Skeletal muscle satellite cell (primary cell): ENCODE measurements around the gene SEMA4D.

ENCODE experiments used
- H3K27me3 ChIP-seq: 2 replicates; pipeline ENCODE4 v1.7.0; 2013; ENCODE audit warnings: low read length; ENCODE audit not compliant: control insufficient read depth, insufficient read depth
- H3K36me3 ChIP-seq: 2 replicates; pipeline ENCODE4 v1.7.0; 2013; ENCODE audit warnings: mild to moderate bottlenecking, control low read depth, low read length; ENCODE audit not compliant: insufficient read depth
- H3K4me1 ChIP-seq: 2 replicates; pipeline ENCODE4 v1.7.0; 2013; ENCODE audit warnings: low read length; ENCODE audit not compliant: control insufficient read depth, insufficient read depth
- H3K4me2 ChIP-seq: 2 replicates; pipeline ENCODE4 v1.7.0; 2013; ENCODE audit warnings: mild to moderate bottlenecking, low read length
- H3K4me3 ChIP-seq: 2 replicates; pipeline ENCODE4 v1.7.0; 2013; ENCODE audit warnings: low read length
- H3K9ac ChIP-seq: 2 replicates; pipeline ENCODE4 v1.7.0; 2013; ENCODE audit warnings: mild to moderate bottlenecking, low read depth, low read length, moderate library complexity
- H3K9me3 ChIP-seq: replicated peaks from 2 replicates; pipeline ENCODE4 v1.7.0; 2013; ENCODE audit warnings: mild to moderate bottlenecking, control low read depth, low read length

SEMA4D gene

DNA sequence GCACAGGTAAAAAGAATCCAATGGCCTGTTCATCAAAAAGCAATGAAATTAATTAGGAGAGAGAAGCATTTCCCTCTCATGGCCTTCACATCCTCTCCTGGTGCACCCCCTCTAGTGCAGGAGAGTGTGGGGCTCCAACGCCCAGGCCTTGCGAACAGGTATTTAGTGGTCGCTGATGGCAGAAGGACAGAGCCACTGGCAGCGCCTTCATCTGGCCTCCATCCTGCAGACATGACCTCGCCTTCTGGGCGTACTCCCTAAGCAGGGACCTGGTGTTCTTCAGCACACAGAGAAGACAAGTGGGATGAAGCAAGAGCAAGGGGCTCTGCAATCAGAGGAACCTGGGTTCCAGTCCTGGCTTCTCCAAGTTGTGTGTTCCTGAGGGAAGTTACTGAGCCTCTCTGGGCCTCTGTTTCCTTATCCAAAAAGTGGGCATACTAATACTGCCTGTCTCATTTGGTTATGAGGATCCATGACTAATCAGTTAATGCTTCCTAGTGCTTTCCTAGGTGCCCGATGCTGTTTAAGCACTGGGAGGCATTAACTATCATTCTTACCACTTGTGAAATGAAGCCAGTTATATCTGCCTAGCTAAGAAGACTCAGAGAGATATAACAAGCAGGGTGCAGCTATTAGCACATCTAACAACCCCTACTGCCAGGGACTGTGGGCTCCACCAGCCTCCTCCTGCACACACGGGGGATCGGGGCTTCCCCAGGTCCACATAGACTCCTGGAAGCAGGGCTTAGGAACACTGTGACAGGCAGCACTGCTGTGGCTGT is 77.3 kb downstream of the SEMA4D start:
- Histone ChIP-seq H3K4me1 (no peaks in the 10 kb centered on the region), H3K36me3 (no peaks in the 10 kb centered on the region), H3K9me3 (no peaks in the 10 kb centered on the region), H3K4me2 (no peak overlapping the region), H3K27me3 (no peaks in the 10 kb centered on the region), H3K4me3 (no peak overlapping the region), H3K9ac (no peak overlapping the region)

- H3K4me3 ChIP-seq, result no peak overlapping the region
- H3K9ac ChIP-seq, result no peak overlapping the region
- H3K4me2 ChIP-seq, result no peak overlapping the region
- no peaks in the 10 kb centered on the region for H3K4me1 ChIP-seq
- H3K9me3 ChIP-seq, result no peaks in the 10 kb centered on the region
- H3K27me3 ChIP-seq, result no peaks in the 10 kb centered on the region
- no peaks in the 10 kb centered on the region for H3K36me3 ChIP-seq
These were observed 77.9 kb downstream of the SEMA4D start for GRCh38 chr9:89419978-89420394.

DNA sequence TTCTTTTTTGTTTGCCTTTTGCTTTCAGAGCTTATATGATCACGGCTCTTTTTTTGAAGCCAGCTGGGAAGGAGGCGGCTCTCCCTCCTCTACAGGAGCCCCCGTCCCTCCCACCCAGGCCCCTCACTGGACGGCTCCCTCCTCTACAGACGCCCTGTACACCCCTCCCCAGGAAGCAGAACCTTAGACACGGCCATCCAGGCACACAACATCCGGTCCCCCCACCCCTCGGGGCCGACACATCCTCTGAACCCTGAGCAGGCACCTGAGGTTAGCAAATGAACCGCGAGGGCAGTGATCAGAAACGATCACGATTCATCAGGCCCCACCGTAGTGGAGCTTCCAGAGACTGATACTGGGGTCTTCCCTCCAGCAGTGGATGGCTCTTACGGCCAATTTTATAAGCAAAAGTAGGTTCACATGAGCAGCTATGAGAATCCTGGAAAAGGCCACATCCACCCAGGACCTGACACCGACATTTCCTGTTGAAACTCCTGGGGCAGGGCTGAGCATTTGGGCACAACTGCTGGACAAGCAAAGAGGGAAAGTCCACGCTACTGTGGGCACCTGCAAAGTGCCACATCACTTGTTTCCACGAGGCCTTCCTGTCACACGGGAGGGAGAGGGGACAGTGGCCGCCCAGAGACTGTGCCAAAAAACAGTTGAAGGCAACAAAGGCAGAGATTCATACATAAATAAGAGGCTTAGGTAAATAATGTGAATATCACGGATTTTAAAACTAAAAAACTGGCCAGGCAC is 78.9 kb downstream of the SEMA4D start:
- Histone ChIP-seq H3K36me3 (no peaks in the 10 kb centered on the region), H3K9ac (no peak overlapping the region), H3K4me3 (no peak overlapping the region), H3K27me3 (no peaks in the 10 kb centered on the region), H3K4me2 (no peak overlapping the region), H3K9me3 (no peaks in the 10 kb centered on the region), H3K4me1 (no peaks in the 10 kb centered on the region)

DNA sequence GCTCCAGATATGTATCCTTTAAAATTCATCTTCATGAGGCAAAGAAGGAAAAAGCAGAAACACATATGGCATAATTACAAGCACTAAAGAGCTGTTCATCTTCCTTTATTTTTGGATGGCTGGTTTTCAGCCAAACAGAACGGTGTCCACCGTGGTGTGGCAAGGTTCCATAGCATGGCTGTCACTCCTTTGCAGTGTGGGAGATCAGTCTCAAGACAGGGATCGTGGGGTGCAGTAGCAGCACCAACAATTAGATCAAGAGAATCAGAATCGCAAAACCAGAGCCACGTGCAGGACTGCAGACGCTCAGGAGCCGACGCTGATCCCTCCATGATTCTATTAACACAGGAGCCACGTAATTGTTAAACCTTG is 79.5 kb downstream of the SEMA4D start:
- Histone ChIP-seq H3K4me1 (no peaks in the 10 kb centered on the region), H3K36me3 (no peaks in the 10 kb centered on the region), H3K27me3 (no peaks in the 10 kb centered on the region), H3K4me3 (no peak overlapping the region), H3K4me2 (no peak overlapping the region), H3K9me3 (no peaks in the 10 kb centered on the region), H3K9ac (no peak overlapping the region)

DNA sequence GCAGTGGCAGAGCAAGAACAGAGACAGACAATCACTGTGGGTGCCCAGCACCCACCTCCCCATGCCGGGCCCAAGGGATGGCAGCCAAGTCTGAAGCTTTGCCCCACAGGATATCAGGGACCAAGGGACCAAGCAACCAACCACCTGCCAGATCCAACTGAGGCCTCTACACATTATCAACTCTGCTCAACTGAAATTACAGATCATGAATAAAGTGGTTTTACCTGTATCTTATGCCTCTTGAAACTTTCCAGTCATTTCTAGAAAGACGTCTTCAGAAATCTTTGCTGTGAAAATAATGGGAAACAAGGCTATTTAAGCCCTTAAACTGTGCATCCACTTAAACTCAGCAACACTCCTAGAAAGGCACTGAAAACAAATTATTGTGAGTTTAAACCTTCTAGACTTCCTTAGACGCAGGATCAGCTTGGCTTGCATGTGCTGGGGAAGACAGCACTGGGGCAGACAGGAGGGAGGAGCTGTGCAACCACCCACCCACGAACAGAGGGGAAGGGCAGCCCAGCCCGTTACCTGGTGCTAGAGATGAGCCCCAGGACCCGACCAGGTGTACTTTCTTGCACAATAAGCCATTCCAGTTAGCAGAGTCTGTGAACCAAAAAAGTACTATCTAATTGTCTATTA is 80.0 kb downstream of the SEMA4D start:
- H3K9ac ChIP-seq, result no peak overlapping the region
- H3K9me3 ChIP-seq, result no peaks in the 10 kb centered on the region
- H3K36me3 ChIP-seq, result no peaks in the 10 kb centered on the region
- no peak overlapping the region for H3K4me3 ChIP-seq
- H3K27me3 ChIP-seq, result no peaks in the 10 kb centered on the region
- H3K4me1 ChIP-seq, result no peaks in the 10 kb centered on the region
- H3K4me2 ChIP-seq, result no peak overlapping the region

- H3K27me3 ChIP-seq, result peaks cover 3% of the 10 kb centered on the region
These were observed 83.1 kb downstream of the SEMA4D start for GRCh38 chr9:89414670-89415324.

DNA sequence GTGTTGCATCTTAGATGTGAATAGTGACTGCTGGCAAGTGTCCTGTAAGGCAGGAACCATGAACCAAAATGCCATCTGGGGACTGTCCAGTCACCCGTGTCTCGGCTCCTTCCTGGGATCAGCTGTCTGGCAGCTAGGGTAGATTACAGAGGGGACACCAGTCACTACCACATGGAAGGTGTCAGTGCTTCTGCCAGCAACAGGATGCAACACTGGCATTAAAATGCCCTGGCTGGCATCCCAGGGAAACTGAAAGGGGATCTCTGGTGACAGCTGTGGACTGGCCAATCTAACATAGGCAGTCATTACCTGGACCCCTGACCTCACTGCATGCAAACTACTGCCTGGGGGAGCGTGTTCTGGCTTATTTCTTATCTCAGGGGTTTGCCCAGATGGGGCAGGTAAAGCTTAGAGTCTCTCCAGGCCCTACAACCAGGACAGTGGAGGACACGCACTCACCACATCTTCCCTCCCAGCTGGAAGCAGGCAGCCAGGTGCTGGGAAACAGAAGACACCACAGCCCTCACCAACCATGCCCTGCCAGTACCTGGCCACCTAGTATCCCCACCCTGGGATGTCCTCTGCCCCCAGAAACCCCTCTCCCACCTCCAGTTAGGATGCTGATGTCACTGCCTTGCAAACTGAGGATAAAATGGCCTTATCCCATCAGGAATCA is 83.8 kb downstream of the SEMA4D start:
- H3K4me1 ChIP-seq, result no peaks in the 10 kb centered on the region
- no peaks in the 10 kb centered on the region for H3K36me3 ChIP-seq
- no peak overlapping the region for H3K4me2 ChIP-seq
- no peaks in the 10 kb centered on the region for H3K9me3 ChIP-seq
- no peak overlapping the region for H3K9ac ChIP-seq
- no peak overlapping the region for H3K4me3 ChIP-seq
- H3K27me3 ChIP-seq, result peaks cover 3% of the 10 kb centered on the region

More at GRCh38 chr9:89414670-89415324, 83.1 kb downstream of the SEMA4D start:
- Histone ChIP-seq H3K4me3 (no peak overlapping the region), H3K9me3 (no peaks in the 10 kb centered on the region), H3K4me2 (no peak overlapping the region), H3K9ac (no peak overlapping the region), H3K4me1 (no peaks in the 10 kb centered on the region), H3K36me3 (no peaks in the 10 kb centered on the region)

DNA sequence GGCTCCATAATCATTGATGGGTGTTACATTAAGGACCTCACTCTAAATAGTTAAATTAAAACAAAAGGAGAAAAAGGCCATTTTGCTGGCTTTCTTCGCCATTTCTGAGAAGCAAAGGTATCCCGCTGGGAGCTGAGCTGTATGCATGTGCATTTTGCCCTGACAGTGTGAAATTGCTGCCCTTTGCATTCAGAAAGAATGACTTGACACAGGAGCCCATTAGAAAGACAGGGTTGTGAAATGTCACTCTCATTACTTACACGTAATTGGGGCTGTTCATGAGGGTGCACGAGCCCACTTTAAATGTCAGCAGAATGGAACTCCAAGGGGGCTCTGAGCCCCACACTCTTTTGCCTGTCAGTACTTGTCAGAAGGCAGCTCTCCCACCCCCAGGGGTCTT is 85.0 kb downstream of the SEMA4D start:
- Histone ChIP-seq H3K27me3 (peaks cover 3% of the 10 kb centered on the region), H3K36me3 (no peaks in the 10 kb centered on the region), H3K9ac (no peak overlapping the region), H3K4me2 (no peak overlapping the region), H3K4me1 (no peaks in the 10 kb centered on the region), H3K9me3 (no peaks in the 10 kb centered on the region), H3K4me3 (no peak overlapping the region)

DNA sequence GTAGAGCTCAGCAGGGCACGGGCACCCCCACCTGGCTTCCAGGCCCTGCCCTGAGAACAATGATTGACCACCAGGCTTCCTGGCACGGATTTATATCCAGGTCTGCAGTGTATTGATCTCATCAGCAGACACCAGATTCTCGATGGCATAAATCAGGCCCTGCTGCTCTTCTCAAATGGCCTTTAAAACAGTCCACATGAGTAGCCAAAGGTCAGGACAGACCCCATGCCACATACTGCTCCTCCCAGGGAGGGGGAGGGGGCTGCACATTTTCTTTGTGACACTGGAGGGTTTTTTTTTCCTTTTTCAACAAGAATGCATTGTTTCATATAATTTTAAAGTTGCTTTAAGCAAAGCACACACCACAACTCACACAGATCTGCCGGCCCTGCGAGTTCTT is 85.4 kb downstream of the SEMA4D start:
- peaks cover 1% of the 10 kb centered on the region for H3K9me3 ChIP-seq
- H3K4me1 ChIP-seq, result no peaks in the 10 kb centered on the region
- H3K36me3 ChIP-seq, result no peaks in the 10 kb centered on the region

GRCh38 chr9:89411759-89412158 is 86.2 kb downstream of the SEMA4D start:
- peaks cover 3% of the 10 kb centered on the region for H3K27me3 ChIP-seq
- H3K36me3 ChIP-seq, result no peaks in the 10 kb centered on the region
- no peaks in the 10 kb centered on the region for H3K4me1 ChIP-seq

More for the DNA sequence above, 85.4 kb downstream of the SEMA4D start:
- Histone ChIP-seq H3K27me3 (peaks cover 3% of the 10 kb centered on the region), H3K4me2 (no peak overlapping the region), H3K9ac (no peak overlapping the region), H3K4me3 (no peak overlapping the region)

More at GRCh38 chr9:89411759-89412158, 86.2 kb downstream of the SEMA4D start:
- Histone ChIP-seq H3K9ac (no peak overlapping the region), H3K4me3 (no peak overlapping the region), H3K4me2 (no peak overlapping the region), H3K9me3 (peaks cover 6% of the 10 kb centered on the region)
